Measurements from ENCODE around the gene RNF207.

DNA sequence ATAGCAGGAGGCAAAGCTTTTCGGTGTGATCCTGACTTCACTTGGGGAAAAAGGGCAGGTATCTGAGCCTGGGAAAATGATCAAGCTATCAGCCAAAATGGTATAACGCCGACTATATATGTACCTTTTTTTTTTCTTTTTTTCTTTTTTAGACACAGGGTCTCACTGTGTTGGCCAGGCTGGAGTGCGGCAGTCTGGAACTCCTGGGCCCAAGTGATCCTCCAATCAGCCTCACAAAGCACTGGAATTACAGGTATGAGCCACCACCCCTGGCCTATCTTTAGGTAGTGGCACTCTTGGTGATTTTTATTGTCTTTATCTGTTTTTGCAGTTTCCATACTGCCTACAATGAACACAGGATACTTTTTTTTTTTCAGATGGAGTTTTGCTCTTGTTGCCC, 31.2 kb downstream of the RNF207 start:
- TF ChIP-seq, protein P1, sequence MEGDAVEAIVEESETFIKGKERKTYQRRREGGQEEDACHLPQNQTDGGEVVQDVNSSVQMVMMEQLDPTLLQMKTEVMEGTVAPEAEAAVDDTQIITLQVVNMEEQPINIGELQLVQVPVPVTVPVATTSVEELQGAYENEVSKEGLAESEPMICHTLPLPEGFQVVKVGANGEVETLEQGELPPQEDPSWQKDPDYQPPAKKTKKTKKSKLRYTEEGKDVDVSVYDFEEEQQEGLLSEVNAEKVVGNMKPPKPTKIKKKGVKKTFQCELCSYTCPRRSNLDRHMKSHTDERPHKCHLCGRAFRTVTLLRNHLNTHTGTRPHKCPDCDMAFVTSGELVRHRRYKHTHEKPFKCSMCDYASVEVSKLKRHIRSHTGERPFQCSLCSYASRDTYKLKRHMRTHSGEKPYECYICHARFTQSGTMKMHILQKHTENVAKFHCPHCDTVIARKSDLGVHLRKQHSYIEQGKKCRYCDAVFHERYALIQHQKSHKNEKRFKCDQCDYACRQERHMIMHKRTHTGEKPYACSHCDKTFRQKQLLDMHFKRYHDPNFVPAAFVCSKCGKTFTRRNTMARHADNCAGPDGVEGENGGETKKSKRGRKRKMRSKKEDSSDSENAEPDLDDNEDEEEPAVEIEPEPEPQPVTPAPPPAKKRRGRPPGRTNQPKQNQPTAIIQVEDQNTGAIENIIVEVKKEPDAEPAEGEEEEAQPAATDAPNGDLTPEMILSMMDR (IDR thresholded peaks at IDR 0.05) = no peak
- TF ChIP-seq POLR2A (IDR thresholded peaks at IDR 0.05) = no peak
- TF ChIP-seq POLR2AphosphoS5 (IDR thresholded peaks at IDR 0.05) = no peak
